HEK293 (cell line): Measurements from ENCODE around the gene CMC4.

Source experiments
- GLIS1 ChIP-seq: fragments of 450-650 bp; formaldehyde crosslinking; IDR thresholded peaks from 2 replicates; pipeline ENCODE4 v1.5.1; 2016; ENCODE audit warnings: missing biosample characterization, missing genetic modification characterization
- OVOL3 ChIP-seq: fragments of 450-650 bp; formaldehyde crosslinking; IDR thresholded peaks from 2 replicates; pipeline ENCODE4 v1.5.1; 2016; ENCODE audit warnings: missing biosample characterization, missing genetic modification characterization
- PBX3 ChIP-seq: sonication (generic); formaldehyde crosslinking; IDR thresholded peaks from 2 replicates; pipeline ENCODE4 v1.8.1; 2022; ENCODE audit warnings: mild to moderate bottlenecking, moderate library complexity, missing genetic modification reagents
- REPIN1 ChIP-seq: fragments of 450-650 bp; formaldehyde crosslinking; IDR thresholded peaks from 2 replicates; pipeline ENCODE4 v1.5.1; 2017; ENCODE audit warnings: missing biosample characterization, missing genetic modification characterization, low read depth
- SP2 ChIP-seq: fragments of 450-650 bp; formaldehyde crosslinking; IDR thresholded peaks from 2 replicates; pipeline ENCODE4 v1.5.1; 2016; ENCODE audit warnings: missing biosample characterization, missing genetic modification characterization
- YY2 ChIP-seq: fragments of 450-650 bp; formaldehyde crosslinking; IDR thresholded peaks from 2 replicates; pipeline ENCODE4 v1.5.1; 2016; ENCODE audit warnings: missing biosample characterization, missing genetic modification characterization
- ZFP3 ChIP-seq: fragments of 450-650 bp; formaldehyde crosslinking; IDR thresholded peaks from 2 replicates; pipeline ENCODE4 v1.5.1; 2016; ENCODE audit warnings: low read depth, missing biosample characterization, missing genetic modification characterization
- ZNF169 ChIP-seq: fragments of 450-650 bp; formaldehyde crosslinking; IDR thresholded peaks from 2 replicates; pipeline ENCODE4 v1.5.1; 2016; ENCODE audit warnings: missing biosample characterization, missing genetic modification characterization
- ZNF24 ChIP-seq: fragments of 450-650 bp; formaldehyde crosslinking; IDR thresholded peaks from 2 replicates; pipeline ENCODE4 v1.5.1; 2016; ENCODE audit warnings: missing biosample characterization, missing genetic modification characterization
- ZNF274 ChIP-seq, 2 experiments: fragments of 200-500 bp in 1 of 2; fragments of 450-650 bp in 1 of 2; sonication (Bioruptor generic) in 1 of 2; formaldehyde crosslinking in 1 of 2; IDR thresholded peaks; 2 replicates each; pipeline versions ENCODE4 v1.5.1 to v1.6.1; 2014 to 2016; ENCODE audit warnings: borderline replicate concordance in 1 of 2, inconsistent platforms in 1 of 2, low read length in 1 of 2, missing biosample characterization in 1 of 2, missing genetic modification characterization in 1 of 2
- ZNF324 ChIP-seq: fragments of 450-650 bp; formaldehyde crosslinking; IDR thresholded peaks from 2 replicates; pipeline ENCODE4 v1.5.1; 2016; ENCODE audit warnings: missing biosample characterization, missing genetic modification characterization
- ZNF335 ChIP-seq: fragments of 450-650 bp; formaldehyde crosslinking; conservative IDR thresholded peaks from 2 replicates; pipeline ENCODE4 v1.5.1; 2016; ENCODE audit warnings: missing biosample characterization, missing genetic modification characterization
- ZNF341 ChIP-seq: fragments of 450-650 bp; formaldehyde crosslinking; IDR thresholded peaks from 2 replicates; pipeline ENCODE4; 2016; ENCODE audit warnings: low read depth, missing biosample characterization, missing genetic modification characterization
- ZNF404 ChIP-seq: fragments of 450-650 bp; formaldehyde crosslinking; IDR thresholded peaks from 2 replicates; pipeline ENCODE4 v1.5.1; 2017; ENCODE audit warnings: missing biosample characterization, missing genetic modification characterization
- ZNF488 ChIP-seq: fragments of 450-650 bp; formaldehyde crosslinking; IDR thresholded peaks from 2 replicates; pipeline ENCODE4 v1.5.1; 2016; ENCODE audit warnings: missing biosample characterization, missing genetic modification characterization
- ZNF558 ChIP-seq: fragments of 450-650 bp; formaldehyde crosslinking; IDR thresholded peaks from 2 replicates; pipeline ENCODE4 v1.5.1; 2016; ENCODE audit warnings: missing biosample characterization, missing genetic modification characterization
- ZNF585B ChIP-seq: fragments of 450-650 bp; formaldehyde crosslinking; IDR thresholded peaks from 2 replicates; pipeline ENCODE4 v1.5.1; 2016; ENCODE audit warnings: missing biosample characterization, missing genetic modification characterization
- ZNF621 ChIP-seq: fragments of 450-650 bp; formaldehyde crosslinking; IDR thresholded peaks from 2 replicates; pipeline ENCODE4 v1.5.1; 2017; ENCODE audit warnings: missing biosample characterization, missing genetic modification characterization
- ZNF654 ChIP-seq: fragments of 450-650 bp; formaldehyde crosslinking; IDR thresholded peaks from 2 replicates; pipeline ENCODE4 v1.5.1; 2016; ENCODE audit warnings: low read depth, missing biosample characterization, missing genetic modification characterization
- ZSCAN30 ChIP-seq: fragments of 450-650 bp; IDR thresholded peaks from 2 replicates; pipeline ENCODE4 v1.5.1; 2018; ENCODE audit warnings: missing biosample characterization, mild to moderate bottlenecking, missing genetic modification characterization, moderate library complexity
- ZSCAN5A ChIP-seq: fragments of 450-650 bp; formaldehyde crosslinking; IDR thresholded peaks from 2 replicates; pipeline ENCODE4 v1.5.1; 2016; ENCODE audit warnings: missing biosample characterization, missing genetic modification characterization
- TF ChIP-seq, protein P1 (sequence below): fragments of 450-650 bp; formaldehyde crosslinking; IDR thresholded peaks from 2 replicates; pipeline ENCODE4 v1.5.1; 2016; ENCODE audit warnings: missing biosample characterization, missing genetic modification characterization
- TF ChIP-seq, protein P2 (sequence below): fragments of 450-650 bp; IDR thresholded peaks from 2 replicates; pipeline ENCODE4 v1.5.1; 2018; ENCODE audit warnings: missing biosample characterization, mild to moderate bottlenecking, missing genetic modification characterization
- TF ChIP-seq, protein P3 (sequence below): fragments of 450-650 bp; formaldehyde crosslinking; IDR thresholded peaks from 2 replicates; pipeline ENCODE4 v1.5.1; 2016; ENCODE audit warnings: missing biosample characterization, missing genetic modification characterization

Gene CMC4

DNA sequence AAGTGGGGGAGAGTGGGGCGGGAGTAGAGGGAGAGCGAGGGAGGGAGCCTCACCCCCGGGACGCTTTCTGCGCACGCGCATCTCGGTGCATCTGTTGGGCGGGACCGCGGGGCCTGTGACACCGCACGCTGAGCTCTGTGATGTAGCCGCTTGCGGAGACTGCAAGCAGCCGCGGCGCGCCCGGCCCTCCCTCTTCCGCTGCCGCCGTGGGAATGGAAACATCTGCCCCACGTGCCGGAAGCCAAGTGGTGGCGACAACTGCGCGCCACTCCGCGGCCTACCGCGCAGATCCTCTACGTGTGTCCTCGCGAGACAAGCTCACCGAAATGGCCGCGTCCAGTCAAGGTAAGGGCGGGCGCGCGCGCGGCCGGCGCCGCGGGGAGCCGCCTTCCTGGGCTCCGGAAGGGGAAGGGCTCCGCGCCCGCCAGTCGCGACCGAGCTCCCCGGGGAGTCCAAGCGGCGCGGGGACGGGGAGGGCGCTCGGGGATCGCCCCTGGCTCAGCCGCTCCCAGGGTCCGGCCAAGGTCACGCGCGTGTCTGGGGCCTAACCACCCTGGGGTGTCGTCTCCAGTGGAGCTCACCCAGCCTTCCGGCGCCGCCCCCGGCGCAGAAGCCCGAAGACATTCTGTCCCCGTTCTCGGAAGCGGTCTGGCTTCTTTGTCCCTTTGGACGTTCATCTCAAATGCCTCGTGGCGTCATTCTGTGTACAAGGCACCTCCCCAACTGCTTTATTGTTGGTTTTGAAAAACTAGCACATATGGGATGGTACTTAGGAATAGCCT, 44.0 kb downstream of the CMC4 start, which contains the start of gene FUNDC2 (continued):
- TF ChIP-seq PBX3 (CRISPR knock-in tag) (no peak), ZNF169 (tag by site-specific recombination) (no peak), ZNF24 (no peak), ZNF341 (tag by site-specific recombination) (peak; percentile 85), ZNF274 (IDR thresholded peaks at IDR 0.05; ENCODE audit: low read length) (no peak), ZNF274 (tag by site-specific recombination; IDR thresholded peaks at IDR 0.05; ENCODE audit: borderline replicate concordance) (no peak), ZSCAN5A (no peak), REPIN1 (tag by site-specific recombination) (no peak), ZFP3 (tag by site-specific recombination) (no peak), ZNF558 (no peak; the same call in 1 of the 2 replicates), ZNF621 (tag by site-specific recombination) (no peak), ZNF324 (tag by site-specific recombination) (no peak), ZSCAN30 (no peak; the same call in 1 of the 2 replicates), SP2 (tag by site-specific recombination) (peak; percentile 83), GLIS1 (tag by site-specific recombination) (peak; percentile 64), ZNF404 (tag by site-specific recombination) (no peak), ZNF585B (tag by site-specific recombination) (no peak), ZNF335 (tag by site-specific recombination) (peak; percentile 67), ZNF654 (tag by site-specific recombination) (no peak), YY2 (tag by site-specific recombination) (peak; percentile 63), OVOL3 (no peak), ZNF488 (tag by site-specific recombination) (no peak)
- TF ChIP-seq, protein P1, sequence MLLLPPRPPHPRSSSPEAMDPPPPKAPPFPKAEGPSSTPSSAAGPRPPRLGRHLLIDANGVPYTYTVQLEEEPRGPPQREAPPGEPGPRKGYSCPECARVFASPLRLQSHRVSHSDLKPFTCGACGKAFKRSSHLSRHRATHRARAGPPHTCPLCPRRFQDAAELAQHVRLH (tag by site-specific recombination): no peak; the same call in 1 of the 2 replicates
- TF ChIP-seq, protein P2, sequence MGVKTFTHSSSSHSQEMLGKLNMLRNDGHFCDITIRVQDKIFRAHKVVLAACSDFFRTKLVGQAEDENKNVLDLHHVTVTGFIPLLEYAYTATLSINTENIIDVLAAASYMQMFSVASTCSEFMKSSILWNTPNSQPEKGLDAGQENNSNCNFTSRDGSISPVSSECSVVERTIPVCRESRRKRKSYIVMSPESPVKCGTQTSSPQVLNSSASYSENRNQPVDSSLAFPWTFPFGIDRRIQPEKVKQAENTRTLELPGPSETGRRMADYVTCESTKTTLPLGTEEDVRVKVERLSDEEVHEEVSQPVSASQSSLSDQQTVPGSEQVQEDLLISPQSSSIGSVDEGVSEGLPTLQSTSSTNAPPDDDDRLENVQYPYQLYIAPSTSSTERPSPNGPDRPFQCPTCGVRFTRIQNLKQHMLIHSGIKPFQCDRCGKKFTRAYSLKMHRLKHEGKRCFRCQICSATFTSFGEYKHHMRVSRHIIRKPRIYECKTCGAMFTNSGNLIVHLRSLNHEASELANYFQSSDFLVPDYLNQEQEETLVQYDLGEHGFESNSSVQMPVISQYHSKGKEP (tag by site-specific recombination): 0 out of 2 replicates have a peak, but pooled peaks have one; percentile 27
- TF ChIP-seq, protein P3, sequence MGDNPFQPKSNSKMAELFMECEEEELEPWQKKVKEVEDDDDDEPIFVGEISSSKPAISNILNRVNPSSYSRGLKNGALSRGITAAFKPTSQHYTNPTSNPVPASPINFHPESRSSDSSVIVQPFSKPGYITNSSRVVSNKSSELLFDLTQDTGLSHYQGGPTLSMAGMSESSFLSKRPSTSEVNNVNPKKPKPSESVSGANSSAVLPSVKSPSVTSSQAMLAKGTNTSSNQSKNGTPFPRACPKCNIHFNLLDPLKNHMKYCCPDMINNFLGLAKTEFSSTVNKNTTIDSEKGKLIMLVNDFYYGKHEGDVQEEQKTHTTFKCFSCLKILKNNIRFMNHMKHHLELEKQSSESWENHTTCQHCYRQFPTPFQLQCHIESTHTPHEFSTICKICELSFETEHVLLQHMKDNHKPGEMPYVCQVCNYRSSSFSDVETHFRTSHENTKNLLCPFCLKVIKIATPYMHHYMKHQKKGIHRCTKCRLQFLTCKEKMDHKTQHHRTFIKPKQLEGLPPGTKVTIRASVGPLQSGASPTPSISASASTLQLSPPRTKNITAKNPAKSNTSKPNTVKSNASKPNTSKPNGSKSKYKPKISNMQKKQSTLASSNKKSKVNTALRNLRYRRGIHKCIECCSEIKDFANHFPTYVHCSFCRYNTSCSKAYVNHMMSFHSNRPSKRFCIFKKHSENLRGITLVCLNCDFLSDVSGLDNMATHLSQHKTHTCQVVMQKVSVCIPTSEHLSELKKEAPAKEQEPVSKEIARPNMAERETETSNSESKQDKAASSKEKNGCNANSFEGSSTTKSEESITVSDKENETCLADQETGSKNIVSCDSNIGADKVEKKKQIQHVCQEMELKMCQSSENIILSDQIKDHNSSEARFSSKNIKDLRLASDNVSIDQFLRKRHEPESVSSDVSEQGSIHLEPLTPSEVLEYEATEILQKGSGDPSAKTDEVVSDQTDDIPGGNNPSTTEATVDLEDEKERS (tag by site-specific recombination): no peak
